GM21528 (cell line): Measurements from ENCODE around the gene BRDT.

Experiments
- ATAC-seq: cut with Tn5 transposase; IDR thresholded peaks from one replicate; pipeline ENCODE4 v1.9.1; 2021; ENCODE audit warnings: mild to moderate bottlenecking, moderate library complexity; ENCODE audit not compliant: unreplicated experiment, low FRiP score

The BRDT gene

DNA sequence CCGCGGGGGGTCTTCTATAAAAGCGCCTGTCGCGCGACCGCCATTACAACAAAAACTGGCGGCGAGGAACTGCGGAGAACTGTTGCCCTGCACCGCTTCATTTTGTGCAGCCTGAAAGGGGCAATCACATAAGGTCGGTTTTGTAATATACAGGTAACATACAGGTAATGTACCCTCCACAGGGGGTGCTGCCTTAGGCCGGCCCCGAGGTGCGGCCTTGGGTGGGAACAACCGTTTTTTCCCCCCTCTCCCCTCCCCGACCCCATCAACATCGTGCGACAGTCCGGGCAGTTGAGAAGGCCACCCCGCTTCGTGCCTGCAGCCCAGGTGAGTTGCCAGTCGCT lies at the start of gene BRDT:
TSS of gene BRDT (plus strand) at position 46 of the 344 bp plus-strand sequence. CDS start 13,354 bp downstream, outside the sequence.
- no peak for ATAC-seq

DNA sequence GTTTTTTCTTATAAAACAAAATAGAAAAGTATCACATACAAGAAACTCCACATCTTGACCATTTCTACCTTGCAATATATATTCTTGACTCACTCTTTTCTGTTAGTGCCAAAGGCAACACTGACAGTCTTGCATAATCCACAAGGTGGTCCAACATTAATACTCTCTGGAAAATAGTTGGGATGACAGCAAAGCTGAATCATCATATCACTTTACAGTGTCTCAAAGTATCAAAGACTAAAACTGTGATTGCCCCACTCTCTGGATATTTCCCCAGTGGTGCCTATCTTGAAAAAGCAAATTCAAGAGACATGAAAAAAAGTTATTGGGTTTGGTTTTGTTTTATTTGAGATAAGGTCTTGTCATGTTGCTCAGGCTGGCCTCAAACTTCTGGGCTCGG lies 48.6 kb upstream of the BRDT start:
- no peak for ATAC-seq

DNA sequence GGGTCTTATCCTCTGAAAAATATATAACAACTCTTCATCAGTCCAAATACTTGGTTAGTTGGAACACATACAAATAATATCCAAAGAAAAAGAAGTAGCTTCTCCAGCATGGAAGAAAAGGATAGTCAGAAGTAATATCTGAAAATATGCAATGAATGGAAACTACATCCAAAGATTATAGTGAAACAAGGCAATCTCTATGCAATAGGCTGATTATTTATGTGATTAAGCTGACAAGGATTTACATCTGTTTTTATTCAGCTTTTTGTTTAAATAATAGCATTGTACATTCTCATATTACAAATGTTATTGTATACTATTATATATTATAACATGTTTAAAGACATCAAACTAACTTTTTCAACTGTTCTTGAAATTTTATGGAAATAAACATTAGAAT lies 48.0 kb upstream of the BRDT start:
- ATAC-seq = no peak

DNA sequence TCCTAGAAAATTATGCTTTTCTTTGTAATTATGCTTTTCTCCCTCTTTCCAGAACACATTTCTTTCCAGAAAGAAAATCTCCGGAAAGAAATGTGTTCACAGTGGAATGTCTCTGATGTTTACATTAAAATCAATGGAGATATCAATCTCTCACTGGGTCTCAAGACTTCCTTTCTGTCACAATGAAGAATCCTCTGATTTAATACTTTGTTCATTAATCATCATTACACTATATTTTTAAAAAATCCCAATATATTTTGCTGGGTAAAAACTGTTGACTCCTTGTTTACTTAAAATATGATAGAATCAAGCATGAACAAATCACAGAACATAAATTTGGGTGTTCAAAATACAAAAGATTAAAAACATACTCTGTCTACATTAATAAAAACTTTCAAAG lies 36.9 kb upstream of the BRDT start:
- ATAC-seq = no peak

DNA sequence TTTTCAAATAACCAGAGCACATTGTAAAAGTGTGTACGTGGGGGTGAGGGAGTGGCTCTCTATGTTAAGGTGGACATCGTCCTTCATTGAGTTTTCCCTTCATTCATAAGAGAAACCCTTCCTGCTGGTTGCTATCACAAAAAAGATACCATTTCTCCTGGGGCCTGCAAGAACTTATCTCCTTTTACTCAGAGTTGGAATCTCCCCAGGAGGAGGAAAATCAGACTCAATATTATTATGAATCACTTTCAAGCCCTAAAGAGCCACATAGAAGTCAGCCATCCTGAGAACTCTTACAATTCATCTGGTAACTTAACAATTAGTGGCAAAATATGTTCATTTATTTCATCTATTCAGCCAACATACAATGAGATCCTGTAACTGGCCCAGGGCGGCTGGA lies 36.2 kb upstream of the BRDT start:
- no peak for ATAC-seq

DNA sequence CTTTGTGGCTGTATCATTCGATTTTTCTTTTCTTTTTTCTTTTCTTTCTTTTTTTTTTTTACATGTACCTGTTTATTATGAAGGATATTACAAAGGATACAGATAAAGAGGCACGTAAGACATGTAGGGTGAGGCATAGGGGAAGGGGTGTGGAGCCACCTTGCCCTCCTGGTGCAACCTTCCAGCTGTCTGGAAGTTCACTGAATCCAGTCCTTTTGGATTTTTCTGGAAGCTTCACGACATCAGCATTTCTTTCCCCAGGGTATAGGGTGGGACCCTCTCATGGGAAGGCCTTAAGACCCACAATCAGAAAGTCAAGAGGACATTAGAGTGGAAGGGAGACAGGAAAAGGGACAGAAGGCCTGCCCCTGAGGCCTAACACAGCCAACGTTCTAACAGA lies 33.2 kb upstream of the BRDT start:
- ATAC-seq = no peak

DNA sequence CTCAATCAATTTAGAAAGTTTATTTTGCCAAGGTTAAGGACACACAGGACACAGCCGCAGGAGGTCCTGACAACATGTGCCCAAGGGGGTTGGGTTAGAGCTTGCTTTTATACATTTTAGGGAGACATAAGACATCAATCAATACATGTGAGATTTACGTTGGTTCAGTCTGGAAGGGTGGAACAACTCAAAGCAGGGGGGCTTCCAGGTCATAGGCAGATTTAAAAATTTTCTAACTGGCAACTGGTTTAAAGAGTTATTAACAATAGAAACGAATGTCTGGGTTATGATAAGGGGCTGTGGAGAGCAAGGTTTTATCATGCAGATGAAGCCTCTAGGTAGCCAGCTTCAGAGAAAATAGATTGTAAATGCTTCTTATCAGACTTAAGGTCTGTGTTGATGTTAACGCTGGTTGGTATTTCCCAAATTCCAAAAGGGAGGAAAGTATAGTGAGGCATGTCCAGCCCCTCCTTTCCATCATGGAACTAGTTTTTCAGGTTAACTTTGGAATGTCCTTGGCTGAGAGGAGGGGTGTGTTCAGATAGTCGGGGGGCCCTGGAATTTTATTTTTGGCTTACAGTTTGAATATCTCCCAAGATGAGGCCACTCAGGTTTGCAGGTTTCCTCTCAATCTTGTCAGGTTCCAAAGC lies 32.3 kb upstream of the BRDT start:
- no peak for ATAC-seq

DNA sequence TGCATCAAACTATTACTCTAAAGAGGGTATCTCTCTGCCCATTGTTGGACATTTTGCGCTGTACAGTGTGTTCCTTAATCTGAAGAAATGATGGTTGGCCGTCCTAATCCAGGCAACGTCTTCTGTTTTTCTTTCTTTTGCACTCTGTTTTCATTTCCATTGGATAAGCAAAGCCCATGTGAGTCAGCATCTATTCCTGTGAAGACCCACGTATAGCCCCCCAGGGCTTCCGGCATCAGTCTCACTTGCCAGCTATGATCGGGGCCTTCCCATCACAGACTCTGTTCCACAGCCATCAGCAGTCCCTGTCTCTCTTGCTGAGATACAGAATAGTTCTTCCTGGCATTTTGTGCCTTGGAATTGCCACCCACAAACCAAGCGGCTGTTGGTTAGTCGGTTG lies 29.2 kb upstream of the BRDT start:
- ATAC-seq = no peak

DNA sequence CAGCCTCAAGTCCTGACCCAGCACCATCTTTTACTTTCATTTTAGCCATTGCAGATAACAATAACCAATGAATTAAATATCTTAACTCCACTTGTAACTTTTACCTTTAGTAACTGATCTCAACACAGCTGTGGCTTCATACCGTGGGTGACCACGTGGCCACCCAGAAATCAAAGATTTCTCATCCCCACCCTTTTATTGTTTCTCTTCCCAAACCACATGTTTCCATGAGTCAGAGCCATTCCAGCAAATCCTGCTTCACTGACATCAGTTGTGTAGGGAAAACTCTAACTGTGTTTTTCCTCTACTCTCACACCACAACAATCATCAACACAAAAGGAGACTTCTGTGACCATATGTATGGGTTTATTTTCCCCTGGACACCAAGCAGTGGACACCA lies 25.1 kb upstream of the BRDT start:
- no peak for ATAC-seq

DNA sequence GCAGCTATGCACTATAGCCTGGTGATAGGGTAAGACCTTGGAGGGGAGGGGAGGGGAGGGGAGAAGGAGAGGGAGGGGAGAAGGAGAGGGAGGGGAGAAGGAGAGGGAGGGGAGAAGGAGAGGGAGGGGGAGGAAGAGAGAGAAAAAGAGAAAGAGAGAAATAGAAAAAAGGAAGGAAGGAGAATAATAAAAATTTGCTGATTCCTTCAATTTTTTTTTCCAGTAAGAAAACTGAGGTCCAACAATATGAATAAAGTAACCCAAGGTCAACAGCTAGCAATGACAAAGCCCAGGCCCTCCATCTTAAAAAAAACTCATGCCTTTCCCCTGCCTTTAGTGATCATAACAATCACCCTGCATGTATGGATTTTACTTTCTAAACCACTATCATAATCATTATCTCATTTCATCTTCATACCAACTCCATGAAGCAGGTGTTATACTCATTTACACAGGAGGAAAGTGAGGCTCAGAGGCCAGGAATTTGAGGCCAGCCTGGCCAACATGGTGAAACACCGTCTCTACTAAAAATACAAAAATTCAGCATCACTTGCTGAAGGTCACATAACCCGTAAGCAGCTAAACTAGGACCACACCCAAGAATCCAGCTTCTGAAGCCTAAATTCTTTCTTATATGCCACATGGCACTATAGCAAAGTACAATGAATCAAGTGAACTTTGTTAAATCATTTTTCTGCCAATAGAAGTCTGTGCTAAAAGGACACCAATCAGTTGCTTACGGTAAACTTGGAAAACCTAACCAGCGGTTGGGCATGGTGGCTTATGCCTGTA lies 23.4 kb upstream of the BRDT start:
- ATAC-seq = no peak

DNA sequence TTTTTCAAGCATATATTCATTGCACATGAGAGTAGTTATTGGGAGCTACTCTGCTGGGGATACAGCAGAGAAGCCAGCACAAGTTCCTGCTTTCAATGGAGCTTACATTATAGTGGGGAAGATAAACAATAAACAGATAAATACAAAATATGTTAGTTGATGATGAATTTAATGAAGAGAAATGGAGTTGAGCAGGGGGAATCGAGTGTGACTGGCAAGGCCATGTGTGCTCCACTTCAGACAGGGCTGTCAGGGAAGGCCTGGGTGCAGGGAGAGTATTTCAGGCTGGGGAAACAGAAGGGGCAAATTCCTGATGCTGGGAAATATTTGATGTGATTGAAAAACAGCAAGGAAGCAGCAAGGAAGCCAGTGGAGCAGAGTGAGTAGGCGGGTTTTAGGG lies 21.2 kb upstream of the BRDT start:
- ATAC-seq = no peak

DNA sequence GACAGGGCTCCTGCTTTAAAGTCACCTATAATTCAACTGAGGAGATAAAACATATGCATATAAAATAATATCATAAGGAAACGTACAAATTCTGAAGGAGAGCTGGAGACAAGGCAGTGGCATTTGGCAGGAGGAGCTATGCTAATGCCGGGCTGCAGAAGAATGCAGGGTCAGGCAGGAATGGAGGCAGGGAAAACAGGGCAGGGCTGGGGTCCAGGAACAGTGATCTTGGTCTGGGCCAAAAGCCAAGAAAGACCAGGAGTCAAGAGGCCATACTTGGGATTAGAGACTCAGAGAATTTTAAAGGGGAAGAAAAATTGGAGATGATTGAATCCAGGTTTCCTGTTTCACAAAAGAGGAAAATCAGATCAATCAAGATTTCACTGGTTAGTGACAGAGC lies 20.0 kb upstream of the BRDT start:
- ATAC-seq = no peak

DNA sequence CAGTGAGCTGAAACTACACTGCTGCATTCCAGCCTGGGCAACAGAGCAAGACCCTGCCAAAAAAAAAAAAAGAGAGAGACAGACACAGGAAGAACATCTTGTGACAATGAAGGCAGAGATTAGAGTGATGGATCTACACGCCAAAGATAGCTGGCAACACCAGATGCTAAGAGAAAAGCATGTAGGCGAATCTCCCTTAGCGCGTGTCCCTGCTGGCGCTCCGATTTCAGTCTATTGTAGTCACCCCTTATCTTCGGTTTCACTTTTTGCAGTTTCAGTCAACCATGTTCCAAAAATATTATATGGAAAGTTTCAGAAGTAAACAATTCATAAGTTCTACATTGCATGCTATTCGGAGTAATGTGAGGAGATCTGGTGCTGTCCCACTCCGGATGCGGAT lies 11.6 kb upstream of the BRDT start:
- ATAC-seq = no peak

DNA sequence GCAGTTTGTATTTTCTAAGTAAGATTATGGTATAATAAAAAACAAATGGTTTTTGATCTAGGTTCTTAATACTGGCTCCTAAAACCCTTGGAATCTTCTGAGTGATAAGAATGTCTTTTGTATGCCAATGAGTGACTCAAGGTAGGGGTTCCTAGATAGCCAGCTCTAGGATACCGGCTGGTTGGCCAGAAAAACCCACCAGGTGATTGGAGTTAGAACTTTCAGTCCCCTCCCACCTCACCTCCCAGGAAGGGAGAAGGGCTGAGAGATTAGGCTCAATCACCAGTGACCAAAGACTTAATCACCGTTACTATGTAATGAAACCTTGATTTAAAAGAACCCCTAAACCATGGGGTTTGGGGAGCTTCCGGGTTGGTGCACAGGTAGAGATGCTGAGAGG lies 8.7 kb upstream of the BRDT start:
- no peak for ATAC-seq

DNA sequence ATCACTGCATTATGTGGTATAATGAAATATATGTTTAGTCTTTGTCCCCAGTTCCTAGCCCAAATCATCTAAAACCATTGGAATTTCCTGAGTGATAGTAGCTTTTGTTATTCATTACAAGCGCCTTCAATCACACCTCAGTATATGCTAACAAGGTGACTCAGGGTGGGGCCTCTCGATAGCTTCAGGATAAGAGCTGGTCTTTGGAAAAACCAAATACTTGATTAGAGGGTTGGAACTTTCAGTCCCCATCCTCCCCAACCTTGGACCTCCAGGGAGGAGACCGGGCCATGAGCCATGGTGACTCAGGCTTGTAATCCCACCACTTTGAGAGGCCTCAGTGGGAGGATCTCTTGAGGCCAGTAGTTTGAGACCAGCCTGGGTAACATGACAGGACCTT lies 5.1 kb upstream of the BRDT start:
- no peak for ATAC-seq

DNA sequence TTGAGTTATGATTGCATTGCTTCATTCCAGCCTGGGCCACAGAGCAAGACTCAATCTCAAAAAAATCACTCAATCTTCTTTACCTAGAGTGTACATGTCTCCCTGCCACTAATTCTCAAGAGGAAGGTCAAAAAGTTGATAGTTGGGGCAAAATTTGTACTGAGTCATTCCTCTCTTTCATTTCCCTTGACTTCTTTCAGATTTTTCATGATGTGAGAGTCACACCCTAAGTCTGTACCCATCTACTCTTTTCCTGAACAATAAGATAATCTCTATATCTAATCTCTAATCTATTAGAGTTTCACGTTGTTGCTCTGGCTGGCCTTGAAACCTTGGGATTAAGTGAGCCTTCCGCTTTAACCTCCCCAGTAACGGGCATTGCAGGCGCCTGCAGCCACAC lies 1.1 kb upstream of the BRDT start:
- no peak for ATAC-seq

DNA sequence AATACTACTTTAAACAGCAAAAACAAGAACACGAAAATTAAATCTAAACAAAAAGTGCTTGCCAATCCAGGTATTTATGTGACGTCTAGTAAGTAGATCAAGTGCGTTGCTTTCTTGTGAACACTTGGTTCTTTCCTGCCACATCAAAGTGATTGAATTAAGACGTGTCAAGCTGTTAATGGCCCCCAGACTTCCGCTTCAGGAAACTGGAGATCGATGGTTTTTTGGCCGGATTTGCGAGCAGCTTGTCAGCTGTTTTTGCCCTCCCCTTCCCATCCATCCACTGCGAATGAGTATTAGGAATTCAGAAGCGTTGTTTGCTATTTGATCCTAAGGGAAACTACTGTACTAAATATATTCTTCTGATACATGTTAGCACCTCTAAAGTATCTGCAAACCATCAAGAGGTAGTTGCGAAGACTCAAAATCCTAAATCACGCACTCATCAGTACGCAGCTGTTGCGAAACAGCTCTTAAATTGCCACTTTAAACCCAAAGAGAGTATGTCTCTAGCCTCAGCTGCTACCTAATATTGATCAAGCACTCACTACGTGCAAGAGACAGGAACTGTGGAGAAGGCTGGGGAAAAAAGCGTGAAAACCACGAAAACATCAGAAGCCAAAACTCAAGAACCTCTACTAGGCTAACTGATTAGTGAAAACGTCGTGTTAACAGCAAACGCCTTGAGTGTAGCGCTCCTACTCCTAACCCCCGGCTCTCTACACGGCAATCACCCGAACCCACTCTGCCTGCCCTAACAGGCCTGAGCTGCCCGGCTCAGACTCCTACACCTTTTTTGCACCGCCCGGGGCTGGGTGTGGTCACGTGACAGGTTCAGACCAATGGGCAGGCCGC lies 473 bp upstream of the BRDT start:
- ATAC-seq = no peak

DNA sequence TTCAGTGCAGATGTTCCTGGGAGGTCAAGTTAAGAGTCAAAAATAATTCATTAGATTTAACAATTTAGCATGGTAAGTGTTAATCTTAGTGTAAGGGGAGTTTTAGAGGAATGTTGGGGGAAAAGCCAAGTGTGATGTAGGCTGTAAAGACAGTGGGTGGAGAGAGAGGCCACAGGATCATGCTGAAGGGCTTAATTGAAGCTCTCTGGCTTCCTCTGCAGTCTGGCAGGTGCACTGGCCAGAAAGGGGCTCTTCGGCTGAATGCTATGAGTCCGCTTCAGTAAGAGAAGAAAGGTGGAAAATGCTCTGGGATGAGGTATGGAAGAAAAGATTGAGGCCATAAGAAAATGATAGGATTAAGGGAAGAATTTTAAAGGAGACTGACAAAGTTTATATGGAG lies 3.0 kb downstream of the BRDT start:
- no peak for ATAC-seq

DNA sequence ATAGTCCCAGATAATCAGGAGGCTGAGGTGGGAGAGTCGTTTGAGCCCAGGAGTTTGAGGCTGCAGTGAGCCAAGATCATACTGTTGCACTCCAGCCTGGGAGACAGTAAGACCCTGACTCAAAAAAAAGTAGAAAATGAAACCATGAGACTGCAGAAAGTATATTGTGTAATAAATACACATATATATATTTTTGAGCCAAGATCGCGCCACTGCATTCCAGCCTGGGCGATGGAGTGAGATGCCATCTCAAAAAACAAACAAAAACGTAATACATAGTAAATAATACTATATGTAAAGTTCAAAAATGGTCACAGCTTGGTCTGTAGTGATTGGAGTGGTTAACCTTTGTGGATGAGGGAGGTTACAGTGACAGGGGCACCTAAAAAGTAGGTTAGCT lies 9.7 kb downstream of the BRDT start:
- ATAC-seq = no peak

DNA sequence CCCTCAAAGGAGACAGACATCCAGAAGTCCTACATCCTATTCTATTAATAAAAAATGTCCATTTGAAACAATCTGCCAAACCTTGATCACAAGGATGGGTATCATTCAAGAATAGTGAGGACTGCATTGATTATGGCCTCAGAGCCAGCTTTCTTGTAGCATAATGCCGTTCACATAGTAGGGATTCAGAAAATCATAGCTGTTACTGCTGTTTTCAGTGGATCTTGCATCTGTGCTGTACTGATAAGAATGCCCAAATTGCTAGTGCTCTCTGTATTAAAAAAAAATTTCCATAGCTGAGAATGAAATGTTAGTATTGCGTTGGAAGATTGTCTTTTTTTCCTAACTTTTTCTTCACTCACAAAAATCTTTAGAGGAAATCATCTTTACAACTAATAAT lies 19.1 kb downstream of the BRDT start:
- no peak for ATAC-seq

DNA sequence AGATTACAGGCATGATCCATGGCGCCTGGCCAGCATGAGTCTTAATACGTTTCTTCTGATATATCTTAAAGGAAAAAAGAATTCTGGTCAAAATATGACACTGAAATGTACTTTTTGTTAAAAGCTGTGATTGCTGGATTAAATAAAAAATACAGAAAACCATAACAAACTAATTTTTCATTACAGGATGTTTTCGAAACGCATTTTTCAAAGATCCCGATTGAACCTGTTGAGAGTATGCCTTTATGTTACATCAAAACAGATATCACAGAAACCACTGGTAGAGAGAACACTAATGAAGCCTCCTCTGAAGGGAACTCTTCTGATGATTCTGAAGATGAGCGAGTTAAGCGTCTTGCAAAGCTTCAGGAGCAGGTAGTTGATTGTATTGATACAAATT lies 30.2 kb downstream of the BRDT start:
- no peak for ATAC-seq

DNA sequence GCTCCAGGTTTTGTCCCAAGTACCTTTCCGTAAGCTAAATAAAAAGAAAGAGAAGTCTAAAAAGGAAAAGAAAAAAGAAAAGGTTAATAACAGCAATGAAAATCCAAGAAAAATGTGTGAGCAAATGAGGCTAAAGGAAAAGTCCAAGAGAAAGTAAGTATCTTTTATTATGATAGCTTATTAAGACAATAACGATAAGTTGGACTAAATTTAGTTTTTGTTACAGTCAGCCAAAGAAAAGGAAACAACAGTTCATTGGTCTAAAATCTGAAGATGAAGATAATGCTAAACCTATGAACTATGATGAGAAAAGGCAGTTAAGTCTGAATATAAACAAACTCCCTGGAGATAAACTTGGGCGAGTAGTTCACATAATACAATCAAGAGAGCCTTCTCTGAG lies 31.5 kb downstream of the BRDT start:
- ATAC-seq = no peak
